Suprapubic skin (tissue), 3 donors: ENCODE results near the gene TMEM243.

Experiments
- CTCF ChIP-seq, 2 donors: fragments of 200-600 bp in 1 of 2; fragments of 450-650 bp in 1 of 2; sonication (generic) in 1 of 2; IDR thresholded peaks; one replicate each; pipeline ENCODE4 v1.5.1; 2016 to 2019; ENCODE audit warnings: antibody characterized with exemption in 2 of 2, mild to moderate bottlenecking in 1 of 2, moderate library complexity in 1 of 2
- EP300 ChIP-seq: sonication (generic); formaldehyde crosslinking; IDR thresholded peaks from one replicate; pipeline ENCODE4 v1.6.1; 2017; ENCODE audit warnings: antibody characterized with exemption
- POLR2A ChIP-seq, 2 donors: fragments of 450-650 bp; IDR thresholded peaks; one replicate each; pipeline ENCODE4 v1.6.1; 2017; ENCODE audit warnings: antibody characterized with exemption in 2 of 2, mild to moderate bottlenecking in 2 of 2, moderate library complexity in 2 of 2

- TF ChIP-seq CTCF (IDR thresholded peaks at IDR 0.05) (no peak), POLR2A (IDR thresholded peaks at IDR 0.05) (no peak), EP300 (no peak)
Observed at GRCh38 chr7:87234949-87235348, 15.4 kb upstream of the TMEM243 start.
